ENCODE results near the gene PLGRKT.

- TF ChIP-seq POLR2A (IDR thresholded peaks at IDR 0.05) (no peak), CTCF (IDR thresholded peaks at IDR 0.05) (no peak)
Observed at GRCh38 chr9:5430912-5431311, 6.8 kb downstream of the PLGRKT start.

Measured in uterus (tissue), 2 donors.